Stimulated activated CD4-positive, alpha-beta T cell treated with anti-CD3 and anti-CD28 coated beads, Interleukin-2, amount 100 ng/mL, for 4 hours (primary cell): Measurements from ENCODE around the gene CADM1.

Source experiments
- DNase-seq: peaks from one replicate; pipeline ENCODE4 v3.0.0-alpha.2; 2020; ENCODE audit warnings: low read depth

Gene CADM1

DNA sequence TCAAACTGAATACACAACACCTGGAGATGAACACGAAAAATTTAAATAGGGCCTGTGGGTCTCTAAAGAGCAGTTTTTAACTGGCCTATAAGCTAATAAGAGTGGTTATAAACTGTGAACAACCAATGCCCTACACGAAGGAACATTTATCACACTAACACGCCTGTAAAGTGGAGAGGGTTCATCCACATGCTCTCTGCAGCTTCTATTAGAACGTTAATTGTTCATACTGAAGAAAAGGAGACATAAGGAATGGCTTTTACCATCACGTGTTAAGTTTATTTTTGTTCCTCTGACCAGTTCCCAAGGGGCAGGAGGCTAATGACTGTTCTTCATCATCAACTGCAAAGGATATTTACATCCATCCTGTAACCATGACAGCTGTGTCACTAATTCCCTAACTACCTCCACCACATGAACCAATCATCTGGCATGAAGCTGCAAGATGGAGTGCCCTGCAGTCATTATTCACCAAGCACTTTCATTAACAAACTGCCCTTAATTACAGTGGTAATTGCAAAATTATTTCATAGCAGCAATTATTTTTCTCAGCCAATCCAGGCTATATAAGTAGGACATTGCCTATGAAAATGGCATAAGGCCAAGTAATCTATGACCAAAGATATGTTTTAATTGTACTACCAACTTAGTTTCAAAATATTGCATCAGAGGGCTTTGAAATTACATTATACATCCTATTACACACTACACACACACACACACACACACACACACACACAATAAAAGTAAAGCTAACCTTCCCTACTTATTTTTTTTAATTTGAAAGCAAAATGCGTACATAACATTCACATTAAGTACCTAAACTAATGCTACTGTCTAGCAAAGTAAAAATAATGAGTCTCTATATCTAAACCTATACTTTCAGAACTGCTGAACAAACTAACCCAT is 186.7 kb downstream of the CADM1 start:
- no peak for DNase-seq

DNA sequence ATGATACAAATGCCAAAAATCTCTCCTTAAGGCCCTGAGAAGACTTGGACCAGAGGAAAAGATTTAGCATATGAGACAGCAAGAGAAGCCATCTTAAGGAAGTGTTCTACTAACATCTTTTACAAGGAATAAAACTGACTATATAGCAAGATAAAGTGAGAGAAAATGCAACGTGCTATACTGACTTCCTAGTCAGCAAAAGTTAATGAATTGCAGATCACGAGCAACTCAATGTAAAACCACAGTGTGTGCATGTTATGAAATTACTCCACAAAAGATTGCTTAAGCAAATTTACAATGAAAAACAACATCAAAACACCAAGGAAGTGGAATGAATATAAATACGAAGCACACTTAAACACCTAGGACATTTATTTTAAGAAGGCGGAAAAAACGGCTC is 187.5 kb downstream of the CADM1 start:
- no peak for DNase-seq

DNA sequence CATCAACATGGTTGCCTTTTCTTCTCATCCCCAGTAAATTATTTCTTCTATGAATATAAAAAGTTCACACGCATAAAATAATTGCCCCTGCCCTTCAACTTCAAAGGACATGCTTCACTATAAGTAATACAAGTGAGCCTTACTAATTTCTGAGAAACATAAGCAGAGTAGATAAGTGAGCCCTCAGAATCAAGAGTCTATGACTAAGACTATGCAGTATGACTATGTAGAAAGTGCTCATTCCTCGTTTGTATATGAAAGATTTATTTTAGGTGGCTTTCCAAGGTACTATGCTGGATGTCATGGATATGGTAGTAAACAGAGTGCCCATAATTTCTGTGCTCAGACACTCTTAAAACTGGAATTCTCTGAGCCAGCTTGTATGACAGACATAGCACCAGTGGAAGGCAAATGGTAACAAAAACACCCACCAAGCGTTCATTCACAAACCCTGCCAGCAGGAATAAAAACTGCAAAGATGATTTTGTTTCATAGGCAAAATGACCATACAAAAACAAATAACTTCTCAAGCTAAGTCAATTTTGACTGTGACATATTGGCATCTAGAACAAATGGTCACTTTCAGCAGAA is 189.8 kb downstream of the CADM1 start:
- no peak for DNase-seq

DNA sequence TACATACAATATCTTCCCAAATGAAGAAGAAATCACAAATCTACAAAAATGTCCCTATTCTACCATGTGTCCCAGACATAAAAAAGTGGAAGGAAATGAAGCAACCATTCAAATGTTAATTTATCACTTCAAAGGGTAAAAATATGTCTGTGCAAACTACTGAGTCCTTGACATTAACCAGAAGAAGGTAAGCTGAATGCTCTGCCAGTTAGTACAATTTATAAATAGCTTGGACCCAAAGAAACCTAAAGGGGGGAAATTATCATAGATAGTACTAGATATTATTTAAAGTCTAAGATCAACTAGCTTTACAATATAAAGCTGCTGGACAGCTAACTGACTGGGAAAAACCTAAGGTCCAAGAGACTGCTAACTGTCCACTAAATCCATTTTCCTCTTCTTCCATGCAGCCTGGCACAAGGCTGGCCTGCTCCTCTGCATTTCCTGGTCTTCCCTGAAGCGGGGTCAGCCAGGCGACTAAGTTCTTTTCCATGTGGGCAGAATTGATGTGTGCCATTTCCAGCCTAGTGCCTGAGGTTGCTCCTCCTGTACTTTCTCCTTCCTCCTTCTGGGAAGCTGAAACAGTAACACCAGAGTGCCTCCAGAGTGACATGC is 190.9 kb downstream of the CADM1 start:
- DNase-seq = no peak

DNA sequence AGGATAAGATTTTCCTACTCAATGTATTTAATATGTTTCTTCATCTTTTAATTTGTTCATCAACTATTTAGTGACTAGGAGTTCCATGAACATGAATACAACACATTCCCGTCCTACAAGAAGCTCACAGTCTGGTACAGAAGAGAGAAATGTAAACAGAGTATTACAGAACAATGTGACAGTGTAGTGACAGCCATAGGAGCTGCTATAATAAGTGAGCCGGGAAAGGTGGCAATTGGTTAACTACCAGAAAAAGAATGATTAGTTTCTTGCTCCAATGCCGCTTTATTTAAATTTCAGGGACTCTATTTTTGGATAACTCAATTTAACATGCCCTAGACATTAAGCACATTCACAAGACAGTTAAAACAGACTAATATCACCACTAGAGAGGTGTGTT is 192.3 kb downstream of the CADM1 start:
- no peak for DNase-seq

GRCh38 chr11:115306689-115307088 is 197.5 kb downstream of the CADM1 start:
- DNase-seq = no peak

DNA sequence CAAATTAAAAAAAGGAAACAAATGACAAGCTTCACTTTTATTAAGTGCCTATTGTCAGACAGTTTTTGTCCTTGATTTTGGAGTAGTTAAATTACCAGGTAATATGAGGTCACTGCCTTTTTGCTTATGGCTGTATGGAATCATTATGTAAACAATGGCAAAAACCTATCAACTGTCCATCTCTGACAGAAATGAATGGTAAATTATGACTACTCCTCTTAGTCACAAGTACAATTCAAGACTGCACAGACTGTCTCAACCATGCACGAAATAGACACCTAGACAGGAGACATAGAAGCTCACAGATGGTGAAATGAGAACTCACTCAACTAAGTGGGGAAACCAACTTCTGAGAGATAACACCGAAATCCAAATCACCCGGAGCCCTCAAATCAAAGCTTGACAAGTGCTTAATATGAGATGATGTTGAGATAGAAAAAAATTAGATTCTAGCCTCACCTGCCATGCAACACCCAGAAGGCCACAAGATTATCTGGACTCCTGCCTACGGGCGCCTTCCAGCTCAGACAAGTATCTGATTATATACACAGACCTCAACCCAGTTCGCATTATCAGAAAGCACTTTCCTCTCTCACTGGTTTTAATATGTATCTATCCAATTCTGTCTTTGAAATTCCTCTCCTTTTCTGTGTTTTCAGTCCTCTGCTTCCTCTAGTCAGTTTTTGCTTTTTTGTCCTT is 199.3 kb downstream of the CADM1 start:
- DNase-seq = no peak

DNA sequence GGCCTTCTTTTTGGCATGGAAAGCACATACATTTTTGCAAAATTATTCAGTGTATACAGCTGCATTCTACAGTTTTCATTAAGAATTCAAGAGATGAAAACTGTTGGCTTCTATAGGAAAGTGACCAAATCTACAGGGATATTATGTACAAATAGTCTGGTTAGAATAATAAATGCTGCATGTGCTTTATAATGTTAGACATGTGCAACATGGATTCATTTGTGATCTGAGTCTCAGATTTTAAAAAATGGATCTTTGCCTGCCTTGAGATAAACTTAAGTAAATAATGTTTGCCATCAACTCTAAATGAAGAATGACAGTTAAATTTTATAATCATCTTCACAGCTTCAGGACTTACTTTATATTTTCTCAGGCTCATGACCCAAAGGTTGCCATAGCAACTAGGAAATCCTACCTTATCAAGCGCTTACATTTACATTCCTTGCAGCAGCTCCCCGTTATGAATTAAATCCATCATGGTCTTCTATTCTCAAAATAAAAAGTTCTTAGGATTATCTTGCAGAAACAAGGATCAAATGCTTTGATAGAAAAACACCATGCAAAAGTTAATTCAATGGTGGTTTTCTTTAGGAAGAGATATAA is 200.2 kb downstream of the CADM1 start:
- no peak for DNase-seq

- DNase-seq = no peak
Observed at GRCh38 chr11:115302946-115303703, 201.1 kb downstream of the CADM1 start.

DNA sequence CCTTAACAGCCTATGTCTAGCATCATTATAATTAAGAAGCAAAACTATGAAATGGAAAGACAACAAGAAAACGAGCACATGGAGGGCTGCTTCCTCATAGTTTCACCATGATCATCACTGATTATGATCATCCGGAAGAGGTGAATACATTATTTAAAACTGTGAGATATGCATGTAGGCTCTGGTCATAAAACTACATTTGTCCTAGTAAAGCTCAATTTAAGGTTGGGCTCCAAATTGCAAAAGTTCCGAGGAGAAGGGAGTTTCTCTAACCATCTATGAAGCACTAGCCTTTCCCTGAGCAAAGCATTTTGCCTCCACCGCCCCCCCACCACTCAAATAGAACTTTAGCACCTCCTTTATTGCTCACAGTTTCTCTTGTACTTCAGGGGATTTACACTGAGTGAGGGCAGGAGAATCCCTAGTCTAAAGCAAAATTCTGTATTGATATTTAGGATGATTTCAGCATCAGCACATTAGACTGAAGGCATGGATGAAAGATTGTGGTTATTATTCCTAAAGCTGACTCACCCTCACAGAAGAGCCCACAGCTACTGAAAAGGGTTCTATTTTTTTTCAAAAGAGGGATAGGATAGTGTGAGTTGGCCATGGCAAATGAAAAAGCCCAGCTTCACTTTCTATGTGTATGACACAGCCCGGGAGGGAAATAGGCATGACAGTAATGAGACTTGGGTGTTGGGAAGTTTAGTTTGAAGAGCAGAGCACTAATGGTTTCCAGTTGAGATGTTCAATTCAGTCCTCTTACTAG is 203.4 kb downstream of the CADM1 start:
- DNase-seq = no peak

DNA sequence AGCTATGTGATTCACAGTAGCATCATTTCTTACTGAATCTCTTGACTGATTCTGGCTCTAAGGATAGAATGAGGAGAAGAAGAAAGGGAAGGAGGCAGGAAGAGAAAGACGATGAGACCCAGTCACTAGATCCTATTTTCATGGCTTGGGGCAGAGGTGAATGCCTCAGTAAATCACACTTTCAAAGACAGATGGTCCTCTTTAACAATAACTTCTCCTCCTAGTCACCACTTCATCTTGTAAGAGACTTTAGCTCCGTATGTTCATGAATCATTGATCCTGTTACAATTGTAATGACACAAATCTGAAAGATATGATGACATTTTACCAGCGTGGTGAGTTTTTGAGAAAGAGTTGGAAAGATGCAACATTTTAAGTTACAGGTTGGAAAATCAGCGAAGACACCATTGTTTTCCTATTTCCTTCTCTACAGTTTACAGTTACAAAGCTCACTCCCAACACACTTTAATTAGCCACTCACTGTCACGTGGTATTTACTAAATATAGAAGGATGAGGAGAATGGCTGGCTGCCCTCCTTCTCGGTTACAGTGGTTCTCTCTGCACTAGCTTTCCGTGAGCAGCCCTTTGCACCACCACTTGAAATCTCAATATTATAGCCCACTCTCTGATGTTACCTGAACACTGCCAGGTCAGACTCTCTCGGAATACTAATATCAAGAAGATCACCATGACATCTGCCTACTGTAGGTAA is 205.8 kb downstream of the CADM1 start:
- DNase-seq = no peak

DNA sequence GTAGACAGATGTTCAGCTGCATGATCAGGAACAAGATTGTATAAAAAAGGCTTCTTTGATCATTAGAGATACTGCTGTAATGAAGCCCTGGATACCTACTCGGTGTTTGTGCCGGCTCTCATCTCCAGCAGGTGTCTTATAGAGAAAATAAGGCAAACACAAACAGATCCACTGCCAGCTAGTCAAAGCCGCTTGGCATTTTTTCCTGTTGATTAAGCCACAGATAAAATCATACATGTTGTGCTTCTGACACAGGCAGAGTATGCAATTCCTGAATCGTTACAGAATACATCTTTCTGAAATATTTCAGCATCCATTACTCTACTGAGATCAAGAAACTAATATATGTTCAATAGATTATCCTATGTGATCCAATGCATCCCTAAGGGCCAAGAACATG is 206.9 kb downstream of the CADM1 start:
- no peak for DNase-seq

- no peak for DNase-seq
Observed at GRCh38 chr11:115291325-115291724, 212.9 kb downstream of the CADM1 start.

GRCh38 chr11:115290893-115291292 is 213.3 kb downstream of the CADM1 start:
- DNase-seq = no peak

- no peak for DNase-seq
Observed at GRCh38 chr11:115290479-115290878, 213.7 kb downstream of the CADM1 start.

- DNase-seq = no peak
Observed at GRCh38 chr11:115287266-115287665, 216.9 kb downstream of the CADM1 start.

GRCh38 chr11:115286614-115287013 is 217.6 kb downstream of the CADM1 start:
- DNase-seq = no peak

DNA sequence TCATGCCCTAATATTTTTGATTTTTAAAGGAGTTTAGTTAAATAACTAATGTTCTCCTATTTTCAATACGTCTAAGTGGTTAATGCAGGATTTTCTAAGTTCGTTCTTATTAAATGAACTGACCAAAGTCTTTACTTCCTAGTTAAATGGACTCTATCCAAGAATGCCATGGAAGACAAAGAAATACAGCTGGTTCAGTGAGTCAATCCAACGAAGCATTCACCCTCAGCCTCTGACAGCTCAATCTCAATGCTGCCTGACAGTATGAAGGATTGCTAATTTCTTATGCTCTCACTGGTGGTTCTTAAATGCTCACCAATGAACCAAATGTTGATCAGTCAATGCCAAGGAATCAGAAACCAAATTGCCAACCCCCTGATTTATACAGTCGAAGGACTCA is 219.4 kb downstream of the CADM1 start:
- DNase-seq = no peak

DNA sequence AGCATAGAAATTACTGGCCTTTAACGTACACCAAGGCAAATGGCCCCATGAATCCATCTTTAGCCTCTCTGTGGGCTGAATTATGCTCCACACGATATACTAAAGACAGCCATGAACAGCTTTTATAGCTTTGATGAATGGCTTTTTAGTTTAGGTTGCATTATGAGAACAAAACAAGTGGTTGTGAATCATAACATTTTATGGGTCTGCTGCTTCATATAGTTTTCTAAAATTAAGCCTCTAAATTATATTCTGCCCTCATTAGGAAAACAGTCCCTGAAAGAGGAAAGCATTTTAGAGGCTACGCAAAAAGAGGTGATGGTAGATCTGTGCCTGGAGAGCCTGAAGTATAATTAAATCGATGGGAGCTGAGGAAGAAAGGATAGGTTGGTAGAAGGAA is 221.3 kb downstream of the CADM1 start:
- no peak for DNase-seq

- no peak for DNase-seq
Observed at GRCh38 chr11:115280775-115281174, 223.4 kb downstream of the CADM1 start.
